Measurements from ENCODE around the gene DCAF4.

DNA sequence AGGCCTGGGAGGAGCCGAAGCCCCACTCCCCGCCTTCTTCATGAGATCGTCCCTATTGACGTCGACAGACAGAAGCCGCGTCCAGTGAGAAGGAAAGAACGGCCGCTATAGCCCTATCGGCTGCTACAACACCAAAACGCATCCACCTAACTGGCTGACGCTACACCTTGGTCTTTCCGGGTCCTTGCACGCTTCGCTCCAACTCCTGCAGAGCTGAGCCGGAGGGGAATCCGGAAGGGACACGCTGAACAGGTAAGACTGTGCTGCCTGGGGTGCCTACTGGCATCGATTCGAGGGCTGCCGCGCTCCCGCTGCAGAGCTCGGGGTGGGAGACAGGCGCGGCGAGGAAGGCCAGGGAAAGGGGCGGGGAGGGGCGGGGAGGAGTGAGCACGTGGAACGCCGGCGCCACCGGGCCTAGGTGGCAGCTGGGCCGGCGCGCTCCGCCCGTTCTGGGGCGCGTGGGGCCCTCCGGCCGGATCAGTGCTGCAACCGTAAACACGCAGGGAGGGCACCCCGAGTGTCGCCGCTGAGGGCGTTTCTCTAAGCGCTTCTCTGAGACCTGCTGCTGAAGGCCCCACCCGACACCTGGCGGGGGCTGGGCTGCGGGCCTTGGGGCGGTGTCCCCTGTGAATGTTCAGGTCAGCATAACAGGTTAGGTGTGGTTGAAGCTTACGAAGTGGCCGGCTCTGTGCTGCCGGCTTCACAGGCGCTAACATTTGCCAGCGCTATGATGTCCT, at the start of gene DCAF4:
- TF ChIP-seq, protein P1, sequence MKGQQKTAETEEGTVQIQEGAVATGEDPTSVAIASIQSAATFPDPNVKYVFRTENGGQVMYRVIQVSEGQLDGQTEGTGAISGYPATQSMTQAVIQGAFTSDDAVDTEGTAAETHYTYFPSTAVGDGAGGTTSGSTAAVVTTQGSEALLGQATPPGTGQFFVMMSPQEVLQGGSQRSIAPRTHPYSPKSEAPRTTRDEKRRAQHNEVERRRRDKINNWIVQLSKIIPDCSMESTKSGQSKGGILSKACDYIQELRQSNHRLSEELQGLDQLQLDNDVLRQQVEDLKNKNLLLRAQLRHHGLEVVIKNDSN (CRISPR knock-in tag; IDR thresholded peaks at IDR 0.05), result no peak; the same call in 1 of the 2 replicates
- TF ChIP-seq JAZF1 (CRISPR knock-in tag; IDR thresholded peaks at IDR 0.05), result no peak
- TF ChIP-seq, protein P2, sequence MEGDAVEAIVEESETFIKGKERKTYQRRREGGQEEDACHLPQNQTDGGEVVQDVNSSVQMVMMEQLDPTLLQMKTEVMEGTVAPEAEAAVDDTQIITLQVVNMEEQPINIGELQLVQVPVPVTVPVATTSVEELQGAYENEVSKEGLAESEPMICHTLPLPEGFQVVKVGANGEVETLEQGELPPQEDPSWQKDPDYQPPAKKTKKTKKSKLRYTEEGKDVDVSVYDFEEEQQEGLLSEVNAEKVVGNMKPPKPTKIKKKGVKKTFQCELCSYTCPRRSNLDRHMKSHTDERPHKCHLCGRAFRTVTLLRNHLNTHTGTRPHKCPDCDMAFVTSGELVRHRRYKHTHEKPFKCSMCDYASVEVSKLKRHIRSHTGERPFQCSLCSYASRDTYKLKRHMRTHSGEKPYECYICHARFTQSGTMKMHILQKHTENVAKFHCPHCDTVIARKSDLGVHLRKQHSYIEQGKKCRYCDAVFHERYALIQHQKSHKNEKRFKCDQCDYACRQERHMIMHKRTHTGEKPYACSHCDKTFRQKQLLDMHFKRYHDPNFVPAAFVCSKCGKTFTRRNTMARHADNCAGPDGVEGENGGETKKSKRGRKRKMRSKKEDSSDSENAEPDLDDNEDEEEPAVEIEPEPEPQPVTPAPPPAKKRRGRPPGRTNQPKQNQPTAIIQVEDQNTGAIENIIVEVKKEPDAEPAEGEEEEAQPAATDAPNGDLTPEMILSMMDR (IDR thresholded peaks at IDR 0.05), result no peak
- peak; percentile 80; the same call in 1 of the 2 replicates for TF ChIP-seq ZNF232 (CRISPR knock-in tag; IDR thresholded peaks at IDR 0.05)
- TF ChIP-seq ZNF416 (CRISPR knock-in tag; IDR thresholded peaks at IDR 0.05), result no peak
- no peak; the same call in 1 of the 2 replicates for TF ChIP-seq JUN (CRISPR knock-in tag; IDR thresholded peaks at IDR 0.05)
- TF ChIP-seq SP1 (CRISPR knock-in tag; conservative IDR thresholded peaks at IDR 0.05), result peak; percentile 57

Measured in WTC11 (cell line).